Head of caudate nucleus (tissue), 42 donors: ENCODE measurements around the gene ADRM1.

Experiments used
- DNase-seq, 42 donors: peaks; one replicate each; pipeline versions ENCODE4 v3.0.0 to v3.0.0-alpha.2; 2020 to 2021; ENCODE audit warnings: mixed read lengths in 7 of 42
- intact Hi-C: fragments of 100-400 bp; cut with DNase I; formaldehyde crosslinking; loops from one replicate; pipeline ENCODE4 v1.15.0; 2022

The ADRM1 gene

GRCh38 chr20:62318400-62319345 is 15.9 kb downstream of the ADRM1 start:
- DNase-seq: no peak
- intact Hi-C loops: no loop called here

GRCh38 chr20:62319346-62319909 is 16.6 kb downstream of the ADRM1 start:
- no peak for DNase-seq
- intact Hi-C loops: no loop called here

- DNase-seq: no peak
- intact Hi-C loops: no loop called here
Measured at GRCh38 chr20:62320581-62321354, 18.0 kb downstream of the ADRM1 start.

GRCh38 chr20:62321521-62321948 is 18.7 kb downstream of the ADRM1 start:
- no peak for DNase-seq
- intact Hi-C loops: no loop called here

- DNase-seq: no peak
- intact Hi-C loops: no loop called here
Measured at GRCh38 chr20:62321975-62322374, 19.2 kb downstream of the ADRM1 start.

GRCh38 chr20:62322492-62323041 is 19.8 kb downstream of the ADRM1 start:
- no peak for DNase-seq
- intact Hi-C loops: no loop called here

GRCh38 chr20:62323146-62323979 is 20.6 kb downstream of the ADRM1 start:
- intact Hi-C loops: no loop called here
- DNase-seq: no peak

- no peak for DNase-seq
- intact Hi-C loops: no loop called here
Measured at GRCh38 chr20:62323980-62324906, 21.4 kb downstream of the ADRM1 start.

GRCh38 chr20:62325172-62325905 is 22.5 kb downstream of the ADRM1 start:
- intact Hi-C loops: no loop called here
- no peak for DNase-seq

- intact Hi-C loops: no loop called here
- DNase-seq: no peak
Measured at GRCh38 chr20:62326559-62326958, 23.8 kb downstream of the ADRM1 start.

GRCh38 chr20:62326959-62327725 is 24.3 kb downstream of the ADRM1 start:
- intact Hi-C loops: no loop called here
- DNase-seq: no peak

GRCh38 chr20:62327726-62328495 is 25.1 kb downstream of the ADRM1 start:
- no peak for DNase-seq
- intact Hi-C loops: no loop called here

- DNase-seq: no peak
- intact Hi-C loops: no loop called here
Measured at GRCh38 chr20:62328684-62329388, 26.0 kb downstream of the ADRM1 start.

- DNase-seq: no peak
- intact Hi-C loops: no loop called here
Measured at GRCh38 chr20:62329389-62330377, 26.9 kb downstream of the ADRM1 start.
